ENCODE results near the gene CYGB.
"Not testable (repeated sequence)": the region's sequence is repeated elsewhere in the genome, so short reads cannot be mapped to it uniquely, and the experiment has no call there.

GRCh38 chr17:76521683-76522082 is 15.8 kb downstream of the CYGB start:
- TF ChIP-seq, protein P1, sequence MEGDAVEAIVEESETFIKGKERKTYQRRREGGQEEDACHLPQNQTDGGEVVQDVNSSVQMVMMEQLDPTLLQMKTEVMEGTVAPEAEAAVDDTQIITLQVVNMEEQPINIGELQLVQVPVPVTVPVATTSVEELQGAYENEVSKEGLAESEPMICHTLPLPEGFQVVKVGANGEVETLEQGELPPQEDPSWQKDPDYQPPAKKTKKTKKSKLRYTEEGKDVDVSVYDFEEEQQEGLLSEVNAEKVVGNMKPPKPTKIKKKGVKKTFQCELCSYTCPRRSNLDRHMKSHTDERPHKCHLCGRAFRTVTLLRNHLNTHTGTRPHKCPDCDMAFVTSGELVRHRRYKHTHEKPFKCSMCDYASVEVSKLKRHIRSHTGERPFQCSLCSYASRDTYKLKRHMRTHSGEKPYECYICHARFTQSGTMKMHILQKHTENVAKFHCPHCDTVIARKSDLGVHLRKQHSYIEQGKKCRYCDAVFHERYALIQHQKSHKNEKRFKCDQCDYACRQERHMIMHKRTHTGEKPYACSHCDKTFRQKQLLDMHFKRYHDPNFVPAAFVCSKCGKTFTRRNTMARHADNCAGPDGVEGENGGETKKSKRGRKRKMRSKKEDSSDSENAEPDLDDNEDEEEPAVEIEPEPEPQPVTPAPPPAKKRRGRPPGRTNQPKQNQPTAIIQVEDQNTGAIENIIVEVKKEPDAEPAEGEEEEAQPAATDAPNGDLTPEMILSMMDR (conservative IDR thresholded peaks at IDR 0.05; ENCODE audit: low read length): not testable (repeated sequence)
- not testable (repeated sequence) for TF ChIP-seq EZH2phosphoT487 (IDR thresholded peaks at IDR 0.05; ENCODE audit: borderline replicate concordance, low read depth, low read length)
